ENCODE measurements around the gene CAVIN4. TPM values are rescaled to one million over a fixed set of nuclear protein-coding genes. Genes with fewer than 3 reads are reported as not detected.

The CAVIN4 gene
- total and polyA plus RNA-seq, 2 donors (not counting 1 experiment from before 2014, with no cell fraction given), result 0.07 to 0.17 TPM

DNA sequence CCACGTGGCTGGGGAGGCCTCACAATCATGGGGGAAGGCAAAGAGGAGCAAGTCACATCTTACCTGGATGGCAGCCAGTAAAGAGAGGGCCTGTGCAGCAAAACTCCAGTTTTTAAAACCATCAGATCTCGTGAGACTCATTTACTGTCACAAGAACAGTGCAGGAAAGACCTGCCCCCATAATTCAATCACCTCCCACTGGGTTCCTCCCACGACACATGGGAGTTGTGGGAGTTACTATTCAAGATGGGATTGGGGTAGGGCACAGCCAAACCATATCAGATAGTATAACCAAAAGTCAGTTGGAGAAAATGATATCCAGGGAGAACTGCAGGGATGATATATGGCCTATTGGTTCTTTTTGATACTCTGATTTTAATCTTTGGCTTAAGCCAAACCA is 10.0 kb upstream of the CAVIN4 start:
- Histone ChIP-seq H3K4me1 (ENCODE audit: control insufficient read depth in 2 of 2, insufficient read depth in 2 of 2, low read length in 2 of 2) (no peaks in the 10 kb centered on the region), H3K9ac (ENCODE audit: low read length) (no peak overlapping the region), H3K27ac (ENCODE audit: low read length in 2 of 2) (no peak overlapping the region), H3K4me2 (replicated peaks; ENCODE audit: low read depth, low read length, poor library complexity, severe bottlenecking) (no peak overlapping the region), H3K79me2 (ENCODE audit: control insufficient read depth, insufficient read depth, low read length) (no peaks in the 10 kb centered on the region), H2AFZ (ENCODE audit: insufficient read depth, low read depth, low read length, poor library complexity, severe bottlenecking) (no peak overlapping the region), H3K36me3 (replicated peaks in 1 of 2; ENCODE audit: control extremely low read depth in 1 of 2, control insufficient read depth in 1 of 2, extremely low read depth in 1 of 2, insufficient read depth in 2 of 2, low read length in 1 of 2) (no peaks in the 10 kb centered on the region), H3K4me3 (ENCODE audit: control extremely low read depth in 1 of 5, extremely low read depth in 1 of 5, insufficient read depth in 1 of 5, low read depth in 2 of 5, low read length in 4 of 5) (no peak overlapping the region), H3K27me3 (replicated peaks in 1 of 4; ENCODE audit: control extremely low read depth in 1 of 4, control insufficient read depth in 3 of 4, insufficient read depth in 4 of 4, low read length in 3 of 4) (no peaks in the 10 kb centered on the region), H3K9me3 (ENCODE audit: control extremely low read depth in 1 of 3, control insufficient read depth in 2 of 3, insufficient read depth in 1 of 3, low read length in 2 of 3) (no peaks in the 10 kb centered on the region), H4K20me1 (ENCODE audit: control insufficient read depth, insufficient read depth, low read length, poor library complexity, severe bottlenecking) (no peaks in the 10 kb centered on the region)
- ChIA-PET POLR2A (no interaction called here), CTCF (no interaction called here)
- Mint-ChIP-seq H3K4me1 (no peaks in the 10 kb centered on the region), H3K9me3 (ENCODE audit: insufficient read depth) (peaks cover 4% of the 10 kb centered on the region), H3K27ac (no peak overlapping the region), H3K27me3 (no peaks in the 10 kb centered on the region), H3K4me3 (no peak overlapping the region)
- 86% methylated on average over 1 of the region's 3 CpGs for WGBS (ENCODE audit: insufficient coverage)
- TF ChIP-seq CTCF (IDR thresholded peaks at IDR 0.05) (no peak), EZH2 (IDR thresholded peaks at IDR 0.05; ENCODE audit: borderline replicate concordance, insufficient read depth, low read depth, low read length, poor library complexity, severe bottlenecking) (no peak)
- intact Hi-C loops (cut with micrococcal nuclease), result no loop called here
- DNase-seq (no peak), ATAC-seq (ENCODE audit: low read depth) (no peak)

DNA sequence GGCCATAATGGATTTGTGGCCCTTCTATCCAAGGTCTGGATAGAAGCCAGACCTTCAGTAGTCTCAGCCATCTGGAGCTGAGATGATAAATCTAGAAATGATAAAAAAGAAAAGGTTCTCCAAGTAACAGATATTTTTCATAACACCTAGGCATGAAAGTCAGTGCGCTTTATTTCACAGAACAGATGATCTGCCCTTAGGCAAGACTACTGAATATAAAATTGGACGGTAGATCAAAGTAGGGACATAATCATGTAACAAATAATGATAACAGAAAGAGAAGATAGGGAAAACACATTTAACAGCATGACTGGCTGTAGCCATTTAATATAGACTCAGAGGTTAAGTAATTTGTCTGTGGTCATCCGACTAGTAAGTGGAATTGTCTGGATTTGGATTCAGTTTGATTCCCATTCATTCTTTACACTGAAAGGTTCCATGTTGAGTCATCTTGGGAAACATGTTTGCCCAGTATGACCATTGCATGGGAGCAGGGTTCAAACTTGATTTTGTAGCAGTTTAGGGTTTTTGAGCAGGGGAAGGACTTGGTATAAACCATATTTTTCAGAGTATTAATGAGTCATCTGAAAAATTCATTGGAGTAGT is 4.1 kb upstream of the CAVIN4 start:
- H3K4me1 Mint-ChIP-seq, result no peaks in the 10 kb centered on the region
- no peaks in the 10 kb centered on the region for H3K9me3 ChIP-seq (ENCODE audit: control extremely low read depth in 1 of 3, control insufficient read depth in 2 of 3, insufficient read depth in 1 of 3, low read length in 2 of 3)
- H3K27me3 Mint-ChIP-seq, result no peaks in the 10 kb centered on the region
- no peak overlapping the region for H3K27ac ChIP-seq (ENCODE audit: low read length in 2 of 2)
- H2AFZ ChIP-seq (ENCODE audit: insufficient read depth, low read depth, low read length, poor library complexity, severe bottlenecking), result no peak overlapping the region
- TF ChIP-seq EZH2 (IDR thresholded peaks at IDR 0.05; ENCODE audit: borderline replicate concordance, insufficient read depth, low read depth, low read length, poor library complexity, severe bottlenecking), result no peak
- TF ChIP-seq CTCF (IDR thresholded peaks at IDR 0.05), result no peak
- no peaks in the 10 kb centered on the region for H3K27me3 ChIP-seq (replicated peaks in 1 of 4; ENCODE audit: control extremely low read depth in 1 of 4, control insufficient read depth in 3 of 4, insufficient read depth in 4 of 4, low read length in 3 of 4)
- intact Hi-C loops (cut with micrococcal nuclease), result no loop called here
- H3K4me2 ChIP-seq (replicated peaks; ENCODE audit: low read depth, low read length, poor library complexity, severe bottlenecking), result no peak overlapping the region
- H3K36me3 ChIP-seq (replicated peaks in 1 of 2; ENCODE audit: control extremely low read depth in 1 of 2, control insufficient read depth in 1 of 2, extremely low read depth in 1 of 2, insufficient read depth in 2 of 2, low read length in 1 of 2), result no peaks in the 10 kb centered on the region
- ATAC-seq (ENCODE audit: low read depth) (no peak), DNase-seq (no peak)
- ChIA-PET POLR2A (no interaction called here), CTCF (no interaction called here)
- peaks cover 4% of the 10 kb centered on the region for H3K9me3 Mint-ChIP-seq (ENCODE audit: insufficient read depth)
- no peak overlapping the region for H3K4me3 Mint-ChIP-seq
- no peak overlapping the region for H3K4me3 ChIP-seq (ENCODE audit: control extremely low read depth in 1 of 5, extremely low read depth in 1 of 5, insufficient read depth in 1 of 5, low read depth in 2 of 5, low read length in 4 of 5)
- no CpG with 5 or more reads among the region's 3 CpGs for WGBS (ENCODE audit: insufficient coverage)
- no peaks in the 10 kb centered on the region for H3K79me2 ChIP-seq (ENCODE audit: control insufficient read depth, insufficient read depth, low read length)
- no peaks in the 10 kb centered on the region for H4K20me1 ChIP-seq (ENCODE audit: control insufficient read depth, insufficient read depth, low read length, poor library complexity, severe bottlenecking)
- H3K9ac ChIP-seq (ENCODE audit: low read length), result no peak overlapping the region
- H3K27ac Mint-ChIP-seq, result no peak overlapping the region
- H3K4me1 ChIP-seq (ENCODE audit: control insufficient read depth in 2 of 2, insufficient read depth in 2 of 2, low read length in 2 of 2), result no peaks in the 10 kb centered on the region
